ENCODE measurements around the gene DIS3. TPM values are rescaled to one million over a fixed set of nuclear protein-coding genes. Genes with fewer than 3 reads are reported as not detected.

Gene DIS3
- 10 to 100 TPM; 11.6 to 17.6 (median 17.0) TPM for total RNA-seq

DNA sequence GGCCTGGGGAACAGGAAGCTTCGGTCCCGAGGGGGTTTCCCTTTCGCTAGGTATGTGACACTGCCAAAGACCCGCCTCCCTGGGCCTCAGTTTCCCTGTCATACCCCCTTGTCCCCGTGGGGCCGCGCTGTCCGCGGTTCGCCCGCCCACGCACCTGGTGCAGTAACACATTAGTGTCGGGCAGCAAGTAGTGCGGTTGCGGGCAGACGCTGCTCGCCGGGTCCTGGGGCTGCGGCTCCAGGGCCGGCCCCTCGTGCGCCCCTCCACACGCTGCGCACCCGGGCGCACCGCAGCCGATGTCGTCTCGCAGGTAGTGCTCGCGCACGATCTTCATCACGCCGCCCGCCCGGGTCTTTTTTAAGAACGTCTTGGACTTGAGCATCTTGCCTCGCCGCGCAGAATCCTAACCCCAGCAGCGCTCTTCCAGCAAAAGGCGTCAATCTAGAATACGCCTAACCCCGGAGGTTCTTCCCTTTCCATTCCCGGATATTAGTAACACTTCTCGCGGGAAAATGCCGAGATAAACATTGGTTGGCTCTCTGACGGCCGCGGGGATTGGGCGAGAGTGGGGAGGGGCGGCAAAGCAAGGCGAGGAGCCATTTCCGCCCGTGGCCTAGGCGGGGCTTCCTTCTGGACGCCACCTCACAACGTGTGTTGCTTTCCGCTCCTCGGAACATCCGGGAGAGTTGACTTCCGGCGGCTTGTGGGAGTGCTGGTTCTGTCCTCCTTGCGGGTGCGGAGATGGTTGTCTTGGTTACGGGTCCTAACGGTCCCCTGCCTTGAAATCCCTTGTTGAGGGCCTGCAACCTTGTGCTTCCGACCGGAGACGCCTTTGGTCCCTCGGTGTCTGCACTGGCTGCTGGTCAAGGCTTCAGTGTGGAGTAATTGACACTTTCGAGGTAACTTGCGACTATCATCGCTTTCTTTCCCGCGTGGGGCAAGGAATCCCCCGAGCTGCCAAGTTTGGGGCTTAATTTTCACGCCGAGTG is at the start of gene DIS3, which contains the start of gene PIBF1:
TSS of gene DIS3 (minus strand) at position 450 of the 989 bp plus-strand sequence. CDS start at position 382, 68 bp downstream.
TSS of gene PIBF1 (plus strand) at position 683 of the 989 bp plus-strand sequence. CDS start 1,337 bp downstream, outside the sequence.
- ATAC-seq, result peak; percentile 99 to 100
- Histone ChIP-seq H3K4me3 (peak within 1 kb of the TSS; percentile 76 to 89 (median 86)), H3K27me3 (no peaks in the 10 kb centered on the region), H3K27ac (peak within 1 kb of the TSS; percentile 86 to 91 (median 88)), H3K9me3 (no peaks in the 10 kb centered on the region), H3K4me1 (peaks cover 26 to 27% of the 10 kb centered on the region in 2 donors), H3K36me3 (peaks cover 0 to 28% of the 10 kb centered on the region in 2 donors)
- in situ Hi-C loops (cut with MboI; ENCODE audit: low sequenced_read_pairs in 4 of 4) (loop anchor here in 1 of 4 donors (5.0 kb wide), 1 partner anchor 54 kb away; the partner anchor contains the start of genes BORA and MZT1), intact Hi-C loops (cut with DNase I; ENCODE audit: low total_unique reads) (loop anchor here (1.0 to 10.0 kb wide), 2 partner anchors 54 to 273 kb away; partner anchors contain the start of genes BORA, KLF5 and MZT1)
- peak; percentile 96 for DNase-seq
- peak; percentile 77 to 83 for TF ChIP-seq POLR2A (IDR thresholded peaks at IDR 0.05)
- TF ChIP-seq, protein P1, sequence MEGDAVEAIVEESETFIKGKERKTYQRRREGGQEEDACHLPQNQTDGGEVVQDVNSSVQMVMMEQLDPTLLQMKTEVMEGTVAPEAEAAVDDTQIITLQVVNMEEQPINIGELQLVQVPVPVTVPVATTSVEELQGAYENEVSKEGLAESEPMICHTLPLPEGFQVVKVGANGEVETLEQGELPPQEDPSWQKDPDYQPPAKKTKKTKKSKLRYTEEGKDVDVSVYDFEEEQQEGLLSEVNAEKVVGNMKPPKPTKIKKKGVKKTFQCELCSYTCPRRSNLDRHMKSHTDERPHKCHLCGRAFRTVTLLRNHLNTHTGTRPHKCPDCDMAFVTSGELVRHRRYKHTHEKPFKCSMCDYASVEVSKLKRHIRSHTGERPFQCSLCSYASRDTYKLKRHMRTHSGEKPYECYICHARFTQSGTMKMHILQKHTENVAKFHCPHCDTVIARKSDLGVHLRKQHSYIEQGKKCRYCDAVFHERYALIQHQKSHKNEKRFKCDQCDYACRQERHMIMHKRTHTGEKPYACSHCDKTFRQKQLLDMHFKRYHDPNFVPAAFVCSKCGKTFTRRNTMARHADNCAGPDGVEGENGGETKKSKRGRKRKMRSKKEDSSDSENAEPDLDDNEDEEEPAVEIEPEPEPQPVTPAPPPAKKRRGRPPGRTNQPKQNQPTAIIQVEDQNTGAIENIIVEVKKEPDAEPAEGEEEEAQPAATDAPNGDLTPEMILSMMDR (IDR thresholded peaks at IDR 0.05 in 4 of 5, conservative IDR thresholded peaks at IDR 0.05 in 1 of 5), result peak in 2 of 5 experiments; percentile 13 to 23

GRCh38 chr13:72823724-72824123 is 42.0 kb upstream of the DIS3 start:
- H3K27me3 ChIP-seq, result no peaks in the 10 kb centered on the region
- TF ChIP-seq, protein P1 (IDR thresholded peaks at IDR 0.05 in 4 of 5, conservative IDR thresholded peaks at IDR 0.05 in 1 of 5), result no peak
- TF ChIP-seq POLR2A (IDR thresholded peaks at IDR 0.05), result no peak
- no peak overlapping the region for H3K4me3 ChIP-seq
- no peak overlapping the region for H3K27ac ChIP-seq
- H3K4me1 ChIP-seq, result no peaks in the 10 kb centered on the region
- intact Hi-C loops (cut with DNase I; ENCODE audit: low total_unique reads), result no loop called here
- ATAC-seq (no peak), DNase-seq (no peak)
- no peaks in the 10 kb centered on the region for H3K9me3 ChIP-seq
- peaks cover 0 to 32% of the 10 kb centered on the region in 2 donors for H3K36me3 ChIP-seq
- in situ Hi-C loops (cut with MboI; ENCODE audit: low sequenced_read_pairs in 4 of 4), result loop anchor here (25.0 kb wide), 2 partner anchors 239 to 889 kb away; partner anchors contain the start of gene KLF5 (in 1 of the 4)

- H3K4me3 ChIP-seq, result no peak overlapping the region
- no peaks in the 10 kb centered on the region for H3K9me3 ChIP-seq
- H3K36me3 ChIP-seq, result peaks cover 0 to 27% of the 10 kb centered on the region in 2 donors
- H3K4me1 ChIP-seq, result no peaks in the 10 kb centered on the region
- no peak overlapping the region for H3K27ac ChIP-seq
- no peak for TF ChIP-seq POLR2A (IDR thresholded peaks at IDR 0.05)
- TF ChIP-seq, protein P1 (IDR thresholded peaks at IDR 0.05 in 4 of 5, conservative IDR thresholded peaks at IDR 0.05 in 1 of 5), result no peak
- intact Hi-C loops (cut with DNase I; ENCODE audit: low total_unique reads) (no loop called here), in situ Hi-C loops (cut with MboI; ENCODE audit: low sequenced_read_pairs in 4 of 4) (loop anchor here (25.0 kb wide), 2 partner anchors 239 to 889 kb away; partner anchors contain the start of gene KLF5 (in 1 of the 4))
- DNase-seq (no peak), ATAC-seq (no peak)
- no peaks in the 10 kb centered on the region for H3K27me3 ChIP-seq
Observed at GRCh38 chr13:72823081-72823480, 41.4 kb upstream of the DIS3 start.

GRCh38 chr13:72820898-72821279 is 39.2 kb upstream of the DIS3 start:
- intact Hi-C loops (cut with DNase I; ENCODE audit: low total_unique reads) (no loop called here), in situ Hi-C loops (cut with MboI; ENCODE audit: low sequenced_read_pairs in 4 of 4) (loop anchor here (25.0 kb wide), 2 partner anchors 241 to 891 kb away; partner anchors contain the start of gene KLF5 (in 1 of the 4))
- Histone ChIP-seq H3K9me3 (no peaks in the 10 kb centered on the region), H3K27me3 (no peaks in the 10 kb centered on the region), H3K4me1 (no peaks in the 10 kb centered on the region), H3K36me3 (peaks cover 0 to 26% of the 10 kb centered on the region in 2 donors), H3K4me3 (no peak overlapping the region), H3K27ac (no peak overlapping the region)
- ATAC-seq, result no peak
- no peak for TF ChIP-seq POLR2A (IDR thresholded peaks at IDR 0.05)
- TF ChIP-seq, protein P1 (IDR thresholded peaks at IDR 0.05 in 4 of 5, conservative IDR thresholded peaks at IDR 0.05 in 1 of 5), result no peak
- DNase-seq, result no peak

Data from gastrocnemius medialis (tissue), 4 donors.